GM18870 (cell line): ENCODE data around the gene KCTD2.

Source experiments
- ATAC-seq: cut with Tn5 transposase; IDR thresholded peaks from one replicate; pipeline ENCODE4 v1.9.1; 2021; ENCODE audit warnings: moderate library complexity; ENCODE audit not compliant: unreplicated experiment

KCTD2 gene

DNA sequence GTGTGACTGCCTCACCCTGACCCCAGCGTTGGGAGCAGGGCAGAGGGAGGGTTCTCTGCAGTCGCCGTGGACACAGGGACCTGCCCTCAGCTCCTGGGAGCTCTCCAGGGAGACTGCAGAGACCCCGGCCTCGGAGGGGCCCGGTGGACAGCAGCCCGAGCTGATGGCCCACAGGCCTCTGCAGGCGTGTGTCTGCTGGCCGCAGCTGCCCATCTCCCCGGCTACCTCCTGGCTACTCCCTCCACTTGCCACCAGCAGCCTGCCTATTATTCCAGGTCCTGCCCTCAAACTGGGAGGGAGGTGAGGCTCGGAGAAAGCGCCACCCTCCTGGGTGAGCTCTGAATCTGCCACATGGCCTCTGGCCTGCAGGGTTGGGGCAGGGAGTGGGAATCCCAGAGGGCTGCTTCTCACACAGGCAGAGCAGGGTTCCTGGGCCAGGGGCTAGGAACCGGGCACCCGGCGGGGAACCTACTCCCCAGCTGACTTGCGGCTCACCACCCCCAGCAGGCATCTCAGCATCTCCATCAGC lies 47.9 kb downstream of the KCTD2 start:
- no peak for ATAC-seq

GRCh38 chr17:75096082-75096625 lies 49.1 kb downstream of the KCTD2 start:
- ATAC-seq: no peak

- no peak for ATAC-seq
Observed at GRCh38 chr17:75097865-75098264, 50.8 kb downstream of the KCTD2 start.

DNA sequence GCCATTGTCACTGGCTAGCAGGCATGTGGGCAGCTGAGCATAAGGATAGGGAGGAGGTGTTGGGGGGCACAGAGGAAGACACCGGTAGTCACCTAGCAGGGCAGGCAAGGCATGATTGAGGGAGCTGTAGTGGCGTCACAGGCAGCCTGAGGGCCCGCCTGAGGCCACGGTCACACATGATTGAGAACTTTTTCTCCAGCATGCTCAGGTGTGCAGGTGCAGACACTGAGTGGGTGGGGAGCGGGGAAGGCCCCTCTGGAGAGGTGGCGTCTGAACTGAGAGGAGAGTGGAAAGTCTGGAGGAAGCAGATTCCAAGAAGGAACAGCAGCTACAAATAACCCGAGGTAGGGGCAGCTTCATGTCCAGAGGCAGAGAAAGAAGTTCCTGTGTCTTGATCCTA lies 51.8 kb downstream of the KCTD2 start:
- ATAC-seq: no peak

DNA sequence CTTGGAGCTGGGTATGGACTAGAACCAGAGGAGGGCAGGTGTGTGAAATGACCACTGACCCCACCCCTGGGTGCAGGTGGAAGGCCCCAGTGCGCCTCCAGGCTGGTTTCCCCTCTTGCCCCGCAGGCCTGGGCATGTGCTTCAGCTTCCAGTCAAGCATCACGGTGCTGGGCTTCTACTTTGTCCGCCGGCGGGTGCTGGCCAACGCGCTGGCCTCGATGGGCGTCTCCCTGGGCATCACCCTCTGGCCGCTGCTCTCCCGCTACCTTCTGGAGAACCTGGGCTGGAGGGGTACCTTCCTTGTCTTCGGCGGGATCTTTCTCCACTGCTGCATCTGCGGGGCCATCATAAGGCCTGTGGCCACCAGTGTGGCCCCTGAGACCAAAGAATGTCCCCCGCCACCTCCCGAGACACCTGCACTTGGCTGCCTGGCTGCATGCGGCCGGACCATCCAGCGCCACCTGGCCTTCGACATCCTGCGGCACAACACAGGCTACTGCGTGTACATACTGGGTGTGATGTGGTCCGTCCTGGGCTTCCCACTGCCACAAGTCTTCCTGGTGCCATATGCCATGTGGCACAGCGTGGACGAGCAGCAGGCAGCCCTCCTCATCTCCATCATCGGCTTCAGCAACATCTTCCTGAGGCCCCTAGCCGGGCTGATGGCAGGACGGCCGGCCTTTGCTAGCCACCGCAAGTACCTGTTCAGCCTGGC lies 53.0 kb downstream of the KCTD2 start:
- no peak for ATAC-seq

DNA sequence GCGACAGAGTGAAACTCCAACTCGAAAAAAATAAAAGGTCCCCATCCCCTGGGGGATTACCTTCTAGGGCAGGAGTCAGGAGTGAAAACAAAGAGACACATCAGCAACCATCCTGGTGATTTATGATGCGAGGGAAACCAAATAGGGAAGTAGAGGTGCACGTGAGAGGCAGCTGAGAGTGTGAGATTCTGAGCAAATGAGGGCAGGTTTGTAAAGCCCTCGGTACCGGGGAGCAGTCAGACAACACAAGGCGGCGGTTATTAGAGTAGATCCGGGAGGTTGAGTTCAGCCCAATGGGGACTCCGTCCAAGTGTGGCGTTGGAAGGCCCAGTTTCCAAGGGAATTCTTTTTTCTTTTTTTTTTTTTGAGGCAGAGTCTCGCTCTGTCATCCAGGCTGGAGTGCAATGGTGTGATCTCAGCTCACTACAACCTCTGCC lies 55.4 kb downstream of the KCTD2 start:
- ATAC-seq: no peak

DNA sequence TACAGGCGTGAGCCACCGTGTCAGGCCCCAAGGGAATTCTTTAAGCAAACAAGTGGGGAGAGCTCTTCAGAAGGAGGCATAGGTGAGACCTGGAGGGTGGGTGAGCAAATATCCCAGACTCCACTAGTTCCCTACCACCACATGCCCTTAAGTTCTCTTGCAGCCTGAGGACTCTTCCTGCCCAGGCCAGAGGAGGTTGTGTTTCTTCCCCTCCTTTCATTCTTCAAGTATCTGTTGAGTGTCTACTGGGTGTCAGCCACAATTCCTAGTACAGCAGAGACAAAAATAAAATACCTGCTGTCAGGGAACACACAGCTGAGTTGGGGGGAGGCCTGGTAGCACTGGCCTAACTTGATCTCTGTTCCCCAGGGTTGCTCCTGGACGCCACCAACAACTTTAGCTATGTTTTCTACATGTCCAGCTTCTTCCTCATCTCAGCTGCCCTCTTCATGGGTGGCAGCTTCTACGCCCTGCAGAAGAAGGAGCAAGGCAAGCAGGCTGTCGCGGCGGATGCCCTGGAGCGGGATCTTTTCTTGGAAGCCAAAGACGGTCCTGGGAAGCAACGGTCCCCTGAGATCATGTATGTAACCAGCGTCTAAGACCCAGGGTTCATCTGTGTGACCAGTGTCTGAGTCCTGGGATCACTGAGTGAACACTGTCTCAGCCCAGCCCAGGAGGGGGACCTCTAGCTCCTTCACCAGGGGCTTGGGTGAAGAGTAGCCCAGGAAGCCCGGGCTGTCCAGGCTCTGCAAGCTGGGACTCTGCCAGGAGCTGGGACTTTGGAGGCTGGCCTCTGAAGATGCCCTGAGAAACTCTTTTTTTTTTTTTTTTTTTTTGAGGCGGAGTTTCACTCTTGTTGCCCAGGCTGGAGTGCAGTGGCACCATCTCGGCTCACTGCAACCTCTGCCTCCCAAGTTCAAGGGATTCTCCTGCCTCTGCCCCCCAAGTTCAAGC lies 56.9 kb downstream of the KCTD2 start:
- ATAC-seq: no peak

GRCh38 chr17:75105126-75106080 lies 58.4 kb downstream of the KCTD2 start:
- no peak for ATAC-seq

DNA sequence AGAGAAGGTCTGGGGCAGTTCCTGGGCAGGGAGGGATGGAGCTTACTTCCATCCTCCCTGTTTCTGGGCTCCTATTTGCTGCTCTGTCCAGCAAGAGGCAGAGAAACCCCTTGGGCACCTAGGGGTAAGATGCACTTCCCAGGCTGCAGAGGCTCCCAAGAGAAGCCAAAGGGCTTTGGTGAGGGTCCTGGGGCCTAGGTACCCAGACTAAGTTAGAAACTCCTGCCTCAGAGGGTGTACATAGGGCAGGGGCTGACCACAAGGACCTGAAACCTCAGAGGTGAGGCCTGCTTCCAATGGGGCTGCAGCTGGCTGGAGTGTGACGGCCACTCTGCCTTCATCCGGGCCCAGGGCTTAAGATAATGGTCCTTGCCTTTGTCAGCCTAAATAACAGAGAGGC lies 61.2 kb downstream of the KCTD2 start:
- no peak for ATAC-seq

DNA sequence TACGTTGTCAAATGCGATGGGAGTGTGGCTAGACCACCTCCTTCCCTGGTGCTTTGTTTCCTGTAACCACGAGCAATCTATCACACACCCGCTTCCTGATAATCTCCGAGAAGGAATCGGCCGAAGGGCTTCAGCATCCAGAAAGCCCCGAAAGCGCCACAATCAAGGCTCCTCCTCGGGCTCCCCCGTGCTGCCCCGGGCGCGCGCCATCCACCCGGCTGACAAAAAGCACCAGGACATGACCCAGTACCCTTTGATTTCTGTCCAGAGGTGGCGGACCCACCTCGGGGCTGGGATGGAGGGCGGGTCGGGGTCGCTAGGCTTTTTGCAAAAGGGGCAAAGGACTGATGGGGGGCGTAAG lies 62.0 kb downstream of the KCTD2 start:
- ATAC-seq: no peak

DNA sequence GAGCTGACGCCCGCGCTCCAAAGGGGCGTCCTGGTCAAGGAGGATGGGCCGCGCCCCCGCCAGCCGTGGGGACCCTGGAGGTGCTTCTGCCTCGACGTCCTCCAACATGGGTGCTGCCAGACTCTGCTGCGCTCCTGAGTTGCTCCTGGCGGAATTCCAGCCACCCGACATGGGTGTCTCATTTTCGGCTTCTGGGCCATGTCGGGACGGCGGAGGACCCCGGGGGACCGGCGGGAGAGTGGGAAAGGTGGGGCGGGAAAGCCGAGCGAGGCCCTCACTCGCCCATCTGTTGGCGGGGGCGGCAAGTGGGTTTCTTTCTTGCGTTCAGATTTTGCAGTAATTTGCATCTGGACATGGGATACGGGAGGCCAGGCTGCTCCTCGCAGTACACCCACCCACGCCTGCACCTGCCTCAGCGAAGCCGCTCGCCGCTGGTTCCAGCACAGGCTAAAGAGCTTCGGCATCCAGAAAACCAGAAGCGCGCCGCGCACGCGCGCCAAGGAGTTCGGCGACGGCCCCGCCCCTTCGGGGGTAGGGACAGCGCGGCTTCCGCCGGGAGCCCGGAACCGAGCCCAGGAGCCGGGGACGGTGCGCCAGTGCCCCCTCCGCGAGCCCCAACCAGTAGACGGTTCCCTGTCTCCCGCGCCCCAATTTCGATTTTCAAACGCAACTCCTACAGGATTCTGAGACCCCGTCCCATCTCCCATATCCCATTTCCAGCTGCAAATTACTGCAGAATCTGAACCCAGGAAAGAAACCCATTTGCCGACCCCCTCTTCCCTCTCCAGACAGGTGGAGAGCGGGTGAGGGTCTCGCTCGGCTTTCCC lies 62.6 kb downstream of the KCTD2 start, which contains the start of gene ARMC7:
TSS of gene ARMC7 (plus strand) at position 563 of the 827 bp plus-strand sequence. CDS start 320 bp downstream, outside the sequence.
- ATAC-seq: no peak

DNA sequence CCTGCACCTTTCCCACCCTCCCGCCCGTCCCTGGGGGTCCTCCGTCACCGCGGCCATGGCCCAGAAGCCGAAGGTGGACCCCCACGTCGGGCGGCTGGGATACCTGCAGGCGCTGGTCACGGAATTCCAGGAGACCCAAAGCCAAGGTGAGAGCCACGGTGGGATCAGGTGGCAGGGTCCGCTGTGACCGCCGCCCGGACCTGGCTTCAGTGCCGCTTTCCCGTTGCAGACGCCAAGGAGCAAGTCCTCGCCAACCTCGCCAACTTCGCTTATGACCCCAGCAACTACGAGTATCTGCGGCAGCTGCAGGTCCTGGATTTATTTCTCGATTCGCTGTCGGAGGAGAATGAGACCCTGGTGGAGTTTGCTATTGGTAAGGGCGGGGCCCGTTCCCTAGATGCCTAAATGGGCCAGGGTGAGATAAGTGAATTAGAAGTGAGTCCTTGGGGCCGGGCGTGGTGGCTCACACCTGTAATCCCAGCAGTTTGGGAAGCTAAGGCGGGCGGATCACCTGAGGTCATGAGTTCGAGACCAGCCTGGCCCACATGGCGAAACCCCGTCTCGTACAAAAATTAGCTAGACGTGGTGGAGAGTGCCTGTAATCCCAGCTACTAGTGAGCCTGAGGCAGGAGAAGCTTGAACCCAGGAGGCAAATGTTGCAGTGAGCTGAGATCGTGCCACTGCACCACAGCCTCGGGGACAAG lies 63.4 kb downstream of the KCTD2 start:
- no peak for ATAC-seq

DNA sequence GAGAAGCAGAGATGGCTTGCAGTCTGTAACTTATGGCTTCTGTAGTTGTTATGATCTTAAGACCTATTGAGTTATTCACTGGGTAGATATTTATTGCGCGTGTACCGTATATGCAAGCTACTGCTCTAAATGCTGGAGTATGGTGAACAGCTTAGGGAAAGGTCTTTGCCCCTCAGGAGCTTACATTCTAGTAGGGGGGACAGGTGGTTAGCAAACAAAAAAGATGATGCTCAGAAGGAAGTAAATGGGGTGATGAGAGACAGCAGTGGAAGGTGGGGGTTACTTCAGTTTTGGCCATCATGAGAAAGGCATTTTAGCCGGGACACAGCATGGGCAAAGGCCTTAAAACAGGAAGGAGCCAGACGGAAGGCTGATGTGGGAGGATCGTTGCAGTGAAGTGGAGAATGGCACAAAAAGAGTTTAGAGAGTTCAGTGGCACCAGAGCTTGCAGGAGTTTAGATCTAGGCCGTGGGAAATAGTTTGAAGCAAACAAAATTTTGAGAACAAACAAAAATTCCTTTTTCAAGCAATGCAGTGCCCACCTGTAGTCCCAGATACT lies 64.8 kb downstream of the KCTD2 start:
- ATAC-seq: no peak

DNA sequence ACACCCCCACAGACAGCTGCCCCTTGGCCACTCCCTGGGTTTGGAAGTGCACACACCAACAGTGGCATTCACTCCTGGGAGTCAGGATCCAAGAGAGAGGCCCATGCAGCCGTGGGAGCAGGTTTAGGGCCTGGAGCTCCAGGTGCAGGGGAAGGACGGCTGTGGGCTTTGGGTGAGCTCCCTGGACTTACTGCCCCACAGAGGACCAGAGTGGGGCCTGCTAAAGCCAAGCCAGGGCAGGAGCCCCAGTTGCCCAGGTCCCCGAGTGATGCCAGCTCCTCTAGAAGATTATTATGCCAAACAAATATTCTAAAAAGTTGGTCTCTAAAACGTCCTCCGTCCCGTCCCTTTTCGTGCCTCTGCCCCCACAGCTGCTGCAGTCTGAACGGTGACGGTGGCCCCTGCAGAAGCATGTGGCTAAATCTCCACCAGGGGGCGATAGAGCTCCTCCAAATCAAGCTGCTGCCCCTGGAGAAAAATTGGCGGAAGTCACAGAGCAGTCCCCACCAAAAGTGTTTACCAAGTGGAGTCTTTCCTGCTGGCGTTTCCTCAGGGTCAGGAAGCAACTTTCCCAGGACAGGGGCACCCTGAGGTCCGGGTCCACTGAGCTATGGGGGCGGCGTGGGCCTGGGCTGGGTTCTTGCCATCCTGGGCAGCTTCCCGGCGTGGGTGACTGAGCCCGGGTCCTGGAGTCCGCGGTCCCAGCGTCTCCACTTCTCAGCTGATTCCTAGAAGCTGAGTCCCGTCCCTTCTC lies 67.0 kb downstream of the KCTD2 start:
- no peak for ATAC-seq

- ATAC-seq: no peak
Observed at GRCh38 chr17:75114552-75115314, 67.7 kb downstream of the KCTD2 start.
